ENCODE measurements around the gene NHSL2.

The NHSL2 gene

GRCh38 chrX:72023071-72023470 lies 112.4 kb downstream of the NHSL2 start:
- no peak for DNase-seq (ENCODE audit: insufficient read length)
- TF ChIP-seq POLR2A (IDR thresholded peaks at IDR 0.05; ENCODE audit: low read depth, low read length) = no peak
- TF ChIP-seq POLR2AphosphoS5 (IDR thresholded peaks at IDR 0.05; ENCODE audit: low read depth, low read length) = no peak
- no peak for FAIRE-seq

- TF ChIP-seq TAF1 (IDR thresholded peaks at IDR 0.05; ENCODE audit: borderline replicate concordance, low read depth, low read length) (no peak), POLR2AphosphoS5 (IDR thresholded peaks at IDR 0.05; ENCODE audit: low read depth, low read length) (no peak), POLR2A (IDR thresholded peaks at IDR 0.05; ENCODE audit: low read depth, low read length) (no peak)
- DNase-seq (ENCODE audit: insufficient read length) = no peak
- FAIRE-seq = no peak
These were observed 114.7 kb downstream of the NHSL2 start for GRCh38 chrX:72025236-72025770.

GRCh38 chrX:72026341-72027023 lies 115.8 kb downstream of the NHSL2 start:
- TF ChIP-seq TAF1 (IDR thresholded peaks at IDR 0.05; ENCODE audit: borderline replicate concordance, low read depth, low read length) (no peak), POLR2A (IDR thresholded peaks at IDR 0.05; ENCODE audit: low read depth, low read length) (no peak), POLR2AphosphoS5 (IDR thresholded peaks at IDR 0.05; ENCODE audit: low read depth, low read length) (no peak)
- DNase-seq (ENCODE audit: insufficient read length) = no peak
- no peak for FAIRE-seq

- TF ChIP-seq TAF1 (IDR thresholded peaks at IDR 0.05; ENCODE audit: borderline replicate concordance, low read depth, low read length) (no peak), POLR2AphosphoS5 (IDR thresholded peaks at IDR 0.05; ENCODE audit: low read depth, low read length) (no peak), POLR2A (IDR thresholded peaks at IDR 0.05; ENCODE audit: low read depth, low read length) (no peak)
- FAIRE-seq = no peak
These were observed 116.6 kb downstream of the NHSL2 start for GRCh38 chrX:72027024-72027913.

GRCh38 chrX:72027914-72028307 lies 117.3 kb downstream of the NHSL2 start:
- FAIRE-seq = no peak
- DNase-seq (ENCODE audit: insufficient read length) = no peak
- no peak for TF ChIP-seq POLR2A (IDR thresholded peaks at IDR 0.05; ENCODE audit: low read depth, low read length)
- no peak for TF ChIP-seq POLR2AphosphoS5 (IDR thresholded peaks at IDR 0.05; ENCODE audit: low read depth, low read length)
- TF ChIP-seq TAF1 (IDR thresholded peaks at IDR 0.05; ENCODE audit: borderline replicate concordance, low read depth, low read length) = no peak

More at GRCh38 chrX:72027024-72027913, 116.6 kb downstream of the NHSL2 start:
- no peak for DNase-seq (ENCODE audit: insufficient read length)

- no peak for FAIRE-seq
- DNase-seq (ENCODE audit: insufficient read length) = no peak
- TF ChIP-seq TAF1 (IDR thresholded peaks at IDR 0.05; ENCODE audit: borderline replicate concordance, low read depth, low read length) (no peak), POLR2AphosphoS5 (IDR thresholded peaks at IDR 0.05; ENCODE audit: low read depth, low read length) (no peak), POLR2A (IDR thresholded peaks at IDR 0.05; ENCODE audit: low read depth, low read length) (no peak)
These were observed 118.2 kb downstream of the NHSL2 start for GRCh38 chrX:72028701-72029470.

GRCh38 chrX:72029483-72030411 lies 119.1 kb downstream of the NHSL2 start:
- DNase-seq (ENCODE audit: insufficient read length) (no peak), FAIRE-seq (no peak)
- TF ChIP-seq POLR2AphosphoS5 (IDR thresholded peaks at IDR 0.05; ENCODE audit: low read depth, low read length) = no peak
- TF ChIP-seq POLR2A (IDR thresholded peaks at IDR 0.05; ENCODE audit: low read depth, low read length) = no peak
- TF ChIP-seq TAF1 (IDR thresholded peaks at IDR 0.05; ENCODE audit: borderline replicate concordance, low read depth, low read length) = no peak

- no peak for FAIRE-seq
- DNase-seq (ENCODE audit: insufficient read length) = no peak
- no peak for TF ChIP-seq TAF1 (IDR thresholded peaks at IDR 0.05; ENCODE audit: borderline replicate concordance, low read depth, low read length)
- TF ChIP-seq POLR2AphosphoS5 (IDR thresholded peaks at IDR 0.05; ENCODE audit: low read depth, low read length) = no peak
- TF ChIP-seq POLR2A (IDR thresholded peaks at IDR 0.05; ENCODE audit: low read depth, low read length) = no peak
These were observed 119.8 kb downstream of the NHSL2 start for GRCh38 chrX:72030431-72030830.

- no peak for FAIRE-seq
- TF ChIP-seq TAF1 (IDR thresholded peaks at IDR 0.05; ENCODE audit: borderline replicate concordance, low read depth, low read length) = no peak
- TF ChIP-seq POLR2A (IDR thresholded peaks at IDR 0.05; ENCODE audit: low read depth, low read length) = no peak
- TF ChIP-seq POLR2AphosphoS5 (IDR thresholded peaks at IDR 0.05; ENCODE audit: low read depth, low read length) = no peak
- DNase-seq (ENCODE audit: insufficient read length) = no peak
These were observed 120.5 kb downstream of the NHSL2 start for GRCh38 chrX:72031118-72031517.

GRCh38 chrX:72031634-72032033 lies 121.0 kb downstream of the NHSL2 start:
- DNase-seq (ENCODE audit: insufficient read length) (no peak), FAIRE-seq (no peak)
- TF ChIP-seq POLR2AphosphoS5 (IDR thresholded peaks at IDR 0.05; ENCODE audit: low read depth, low read length) = no peak
- no peak for TF ChIP-seq POLR2A (IDR thresholded peaks at IDR 0.05; ENCODE audit: low read depth, low read length)
- no peak for TF ChIP-seq TAF1 (IDR thresholded peaks at IDR 0.05; ENCODE audit: borderline replicate concordance, low read depth, low read length)
